Panc1 (cell line): Measurements from ENCODE around the gene MPZL1.

Experiments
- POLR2AphosphoS5 ChIP-seq: IDR thresholded peaks from 2 replicates; pipeline ENCODE4 v1.6.1; 2012; ENCODE audit warnings: mild to moderate bottlenecking, low read depth, low read length, moderate library complexity
- SIN3A ChIP-seq: IDR thresholded peaks from 2 replicates; pipeline ENCODE4 v1.6.1; 2012; ENCODE audit warnings: low read depth, mild to moderate bottlenecking, low read length, moderate library complexity, borderline replicate concordance; ENCODE audit not compliant: insufficient read depth
- TF ChIP-seq, protein P1 (sequence below): fragments of 450-650 bp; IDR thresholded peaks from 2 replicates; pipeline ENCODE4 v1.5.1; 2017; ENCODE audit warnings: mild to moderate bottlenecking
- TF ChIP-seq, protein P2 (sequence below), 2 experiments: IDR thresholded peaks; 2 replicates each; pipeline ENCODE4 v1.6.1; 2011 to 2012; ENCODE audit warnings: low read depth in 2 of 2, control low read depth in 1 of 2, low read length in 1 of 2, mild to moderate bottlenecking in 1 of 2, moderate library complexity in 1 of 2; ENCODE audit not compliant: insufficient read depth in 1 of 2

DNA sequence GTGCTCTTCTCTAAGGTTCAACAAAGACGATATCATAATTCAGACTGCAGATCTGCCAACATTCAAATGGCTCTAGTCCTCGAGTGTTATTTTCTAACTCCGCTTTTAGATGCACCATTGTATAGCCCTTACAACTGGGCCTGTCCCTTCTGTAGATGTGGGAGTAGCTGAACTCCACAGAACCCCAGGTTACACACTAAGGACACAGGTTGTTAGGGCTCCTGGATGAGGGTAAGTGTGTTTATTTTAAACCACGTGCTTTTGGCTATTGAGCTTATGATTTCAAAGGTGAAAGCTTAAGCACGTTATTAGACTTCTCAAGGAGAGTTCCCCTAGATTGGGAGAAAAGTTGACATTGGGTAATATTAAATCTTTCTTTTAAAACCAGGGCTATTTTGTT, 64.7 kb downstream of the MPZL1 start:
- TF ChIP-seq, protein P1, sequence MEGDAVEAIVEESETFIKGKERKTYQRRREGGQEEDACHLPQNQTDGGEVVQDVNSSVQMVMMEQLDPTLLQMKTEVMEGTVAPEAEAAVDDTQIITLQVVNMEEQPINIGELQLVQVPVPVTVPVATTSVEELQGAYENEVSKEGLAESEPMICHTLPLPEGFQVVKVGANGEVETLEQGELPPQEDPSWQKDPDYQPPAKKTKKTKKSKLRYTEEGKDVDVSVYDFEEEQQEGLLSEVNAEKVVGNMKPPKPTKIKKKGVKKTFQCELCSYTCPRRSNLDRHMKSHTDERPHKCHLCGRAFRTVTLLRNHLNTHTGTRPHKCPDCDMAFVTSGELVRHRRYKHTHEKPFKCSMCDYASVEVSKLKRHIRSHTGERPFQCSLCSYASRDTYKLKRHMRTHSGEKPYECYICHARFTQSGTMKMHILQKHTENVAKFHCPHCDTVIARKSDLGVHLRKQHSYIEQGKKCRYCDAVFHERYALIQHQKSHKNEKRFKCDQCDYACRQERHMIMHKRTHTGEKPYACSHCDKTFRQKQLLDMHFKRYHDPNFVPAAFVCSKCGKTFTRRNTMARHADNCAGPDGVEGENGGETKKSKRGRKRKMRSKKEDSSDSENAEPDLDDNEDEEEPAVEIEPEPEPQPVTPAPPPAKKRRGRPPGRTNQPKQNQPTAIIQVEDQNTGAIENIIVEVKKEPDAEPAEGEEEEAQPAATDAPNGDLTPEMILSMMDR: no peak
- TF ChIP-seq, protein P2, sequence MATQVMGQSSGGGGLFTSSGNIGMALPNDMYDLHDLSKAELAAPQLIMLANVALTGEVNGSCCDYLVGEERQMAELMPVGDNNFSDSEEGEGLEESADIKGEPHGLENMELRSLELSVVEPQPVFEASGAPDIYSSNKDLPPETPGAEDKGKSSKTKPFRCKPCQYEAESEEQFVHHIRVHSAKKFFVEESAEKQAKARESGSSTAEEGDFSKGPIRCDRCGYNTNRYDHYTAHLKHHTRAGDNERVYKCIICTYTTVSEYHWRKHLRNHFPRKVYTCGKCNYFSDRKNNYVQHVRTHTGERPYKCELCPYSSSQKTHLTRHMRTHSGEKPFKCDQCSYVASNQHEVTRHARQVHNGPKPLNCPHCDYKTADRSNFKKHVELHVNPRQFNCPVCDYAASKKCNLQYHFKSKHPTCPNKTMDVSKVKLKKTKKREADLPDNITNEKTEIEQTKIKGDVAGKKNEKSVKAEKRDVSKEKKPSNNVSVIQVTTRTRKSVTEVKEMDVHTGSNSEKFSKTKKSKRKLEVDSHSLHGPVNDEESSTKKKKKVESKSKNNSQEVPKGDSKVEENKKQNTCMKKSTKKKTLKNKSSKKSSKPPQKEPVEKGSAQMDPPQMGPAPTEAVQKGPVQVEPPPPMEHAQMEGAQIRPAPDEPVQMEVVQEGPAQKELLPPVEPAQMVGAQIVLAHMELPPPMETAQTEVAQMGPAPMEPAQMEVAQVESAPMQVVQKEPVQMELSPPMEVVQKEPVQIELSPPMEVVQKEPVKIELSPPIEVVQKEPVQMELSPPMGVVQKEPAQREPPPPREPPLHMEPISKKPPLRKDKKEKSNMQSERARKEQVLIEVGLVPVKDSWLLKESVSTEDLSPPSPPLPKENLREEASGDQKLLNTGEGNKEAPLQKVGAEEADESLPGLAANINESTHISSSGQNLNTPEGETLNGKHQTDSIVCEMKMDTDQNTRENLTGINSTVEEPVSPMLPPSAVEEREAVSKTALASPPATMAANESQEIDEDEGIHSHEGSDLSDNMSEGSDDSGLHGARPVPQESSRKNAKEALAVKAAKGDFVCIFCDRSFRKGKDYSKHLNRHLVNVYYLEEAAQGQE (IDR thresholded peaks at IDR 0.05; ENCODE audit: insufficient read depth in 1 of 2, low read depth in 2 of 2, low read length in 1 of 2): no peak
- TF ChIP-seq SIN3A: no peak
- TF ChIP-seq POLR2AphosphoS5: no peak
